ENCODE data around the gene CPNE8. TPM values are rescaled to one million over a fixed set of nuclear protein-coding genes. Genes with fewer than 3 reads are reported as not detected.

Gene CPNE8
- total and polyA plus RNA-seq, 9 donors: 4.6 to 16.1 (median 9.5) TPM

DNA sequence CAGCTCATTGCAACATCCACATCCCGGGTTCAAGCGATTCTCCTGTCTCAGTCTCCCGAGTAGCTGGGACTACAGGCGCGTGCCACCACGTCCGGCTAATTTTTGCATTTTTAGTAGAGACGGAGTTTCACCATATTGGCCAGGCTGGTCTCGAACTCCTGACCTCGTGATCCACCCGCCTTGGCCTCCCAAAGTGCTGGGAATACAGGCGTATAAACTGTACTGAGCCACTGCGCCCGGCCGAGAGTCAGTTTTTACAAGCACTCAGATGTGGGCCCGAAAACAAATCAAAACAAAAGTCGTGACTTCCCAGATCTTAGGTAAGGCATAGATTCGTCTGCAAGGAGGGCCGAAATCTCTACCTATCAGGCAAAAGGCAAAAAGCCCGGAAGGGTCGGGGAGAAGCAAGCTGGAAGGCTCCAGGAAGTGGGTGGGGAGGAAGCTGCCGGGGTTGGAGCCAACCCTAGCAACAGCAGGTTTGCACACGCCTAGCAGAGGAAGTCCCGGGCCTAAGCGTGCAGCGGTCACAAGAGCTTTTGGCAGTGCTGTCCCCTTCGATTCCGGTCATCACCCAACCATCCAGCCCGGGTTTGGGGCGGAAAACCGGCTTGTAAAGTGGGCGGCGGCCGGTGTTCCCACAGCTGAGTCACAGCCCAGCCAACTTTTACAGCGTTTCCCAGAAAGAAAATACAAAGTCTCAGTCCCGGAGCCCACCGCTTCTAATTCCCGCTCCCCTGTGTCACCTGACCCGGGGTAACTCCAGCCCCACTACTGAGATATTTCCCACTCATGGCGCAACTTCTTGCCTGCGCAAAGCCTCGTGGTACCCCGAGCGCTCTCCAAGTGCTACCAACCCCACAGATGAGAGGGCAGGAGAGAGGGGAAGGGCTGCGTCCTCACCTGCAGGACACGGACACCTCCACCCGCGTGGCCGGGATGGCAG lies 583 bp downstream of the CPNE8 start:
- TF ChIP-seq POLR2A (IDR thresholded peaks at IDR 0.05) (no peak), EP300 (IDR thresholded peaks at IDR 0.05) (no peak)
- TF ChIP-seq, protein P1, sequence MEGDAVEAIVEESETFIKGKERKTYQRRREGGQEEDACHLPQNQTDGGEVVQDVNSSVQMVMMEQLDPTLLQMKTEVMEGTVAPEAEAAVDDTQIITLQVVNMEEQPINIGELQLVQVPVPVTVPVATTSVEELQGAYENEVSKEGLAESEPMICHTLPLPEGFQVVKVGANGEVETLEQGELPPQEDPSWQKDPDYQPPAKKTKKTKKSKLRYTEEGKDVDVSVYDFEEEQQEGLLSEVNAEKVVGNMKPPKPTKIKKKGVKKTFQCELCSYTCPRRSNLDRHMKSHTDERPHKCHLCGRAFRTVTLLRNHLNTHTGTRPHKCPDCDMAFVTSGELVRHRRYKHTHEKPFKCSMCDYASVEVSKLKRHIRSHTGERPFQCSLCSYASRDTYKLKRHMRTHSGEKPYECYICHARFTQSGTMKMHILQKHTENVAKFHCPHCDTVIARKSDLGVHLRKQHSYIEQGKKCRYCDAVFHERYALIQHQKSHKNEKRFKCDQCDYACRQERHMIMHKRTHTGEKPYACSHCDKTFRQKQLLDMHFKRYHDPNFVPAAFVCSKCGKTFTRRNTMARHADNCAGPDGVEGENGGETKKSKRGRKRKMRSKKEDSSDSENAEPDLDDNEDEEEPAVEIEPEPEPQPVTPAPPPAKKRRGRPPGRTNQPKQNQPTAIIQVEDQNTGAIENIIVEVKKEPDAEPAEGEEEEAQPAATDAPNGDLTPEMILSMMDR (IDR thresholded peaks at IDR 0.05): no peak
- Histone ChIP-seq H3K4me1 (ENCODE audit: insufficient read depth) (no peaks in the 10 kb centered on the region), H3K9me3 (no peaks in the 10 kb centered on the region), H3K4me3 (peak overlapping the region; percentile 56), H3K27me3 (no peaks in the 10 kb centered on the region), H3K36me3 (no peaks in the 10 kb centered on the region), H3K27ac (peak overlapping the region; percentile 82 to 91)
- intact Hi-C loops (cut with DNase I): no loop called here
- WGBS, 3 donors: 19 to 24% (median 21%) methylated on average over 49 of the region's 49 CpGs
- DNase-seq: peak; percentile 68 to 81 (median 72)

DNA sequence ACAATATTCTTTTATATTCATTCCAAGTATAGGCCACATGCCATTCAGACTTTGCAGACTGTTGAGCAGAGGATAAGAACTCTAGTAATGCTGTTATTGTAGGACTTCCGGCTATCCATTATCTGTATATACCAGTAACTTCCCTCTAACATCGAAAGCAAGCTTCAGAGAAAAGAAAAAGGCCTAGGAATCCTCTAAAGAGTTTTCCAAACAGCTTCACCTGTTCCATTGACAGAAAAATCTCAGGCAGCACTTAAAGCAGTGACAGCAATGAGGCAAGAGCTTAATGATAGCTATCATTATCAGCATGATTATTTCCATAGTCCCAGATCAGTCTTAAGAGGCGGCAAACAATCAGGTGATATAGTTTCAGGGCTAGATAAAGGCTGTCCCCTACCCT lies 1.8 kb downstream of the CPNE8 start:
- TF ChIP-seq, protein P1 (IDR thresholded peaks at IDR 0.05): no peak
- no peak for TF ChIP-seq EP300 (IDR thresholded peaks at IDR 0.05)
- TF ChIP-seq POLR2A (IDR thresholded peaks at IDR 0.05): no peak
- Histone ChIP-seq H3K9me3 (no peaks in the 10 kb centered on the region), H3K4me1 (ENCODE audit: insufficient read depth) (no peaks in the 10 kb centered on the region), H3K4me3 (no peak overlapping the region), H3K27me3 (no peaks in the 10 kb centered on the region), H3K27ac (no peak overlapping the region), H3K36me3 (no peaks in the 10 kb centered on the region)
- no peak for DNase-seq
- intact Hi-C loops (cut with DNase I): no loop called here
- WGBS, 3 donors: 62 to 63% (median 62%) methylated on average over 3 of the region's 3 CpGs

DNA sequence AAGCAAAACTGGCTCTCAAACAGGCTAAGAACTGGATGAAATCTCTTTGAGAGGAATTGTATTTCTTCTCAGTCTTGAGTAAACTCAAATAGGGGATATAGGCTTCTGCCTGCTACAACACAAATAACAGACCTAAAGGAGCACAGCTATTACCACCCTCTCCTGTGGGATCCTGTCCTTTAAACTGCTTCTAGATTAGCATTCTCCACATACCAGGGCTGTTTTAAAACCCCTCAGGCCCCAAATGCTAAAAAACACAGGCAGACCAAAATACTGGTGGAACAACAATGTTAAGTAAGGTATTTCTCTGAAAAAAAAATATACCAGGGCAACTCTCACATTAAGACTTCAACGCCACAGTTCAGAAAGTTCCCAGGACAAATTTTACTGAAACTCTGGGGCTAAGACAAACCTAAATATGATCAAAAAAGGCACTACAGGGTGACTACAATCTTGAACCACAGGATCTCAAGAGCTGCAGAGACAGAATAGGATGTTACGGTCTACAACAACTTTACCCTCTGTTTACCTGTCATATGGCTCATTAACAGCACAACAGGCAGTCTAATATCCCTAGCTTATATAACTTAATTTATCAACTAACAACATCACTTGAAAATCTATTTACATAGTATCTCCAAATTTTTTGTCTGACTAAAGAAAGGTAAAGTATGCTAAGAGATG lies 7.2 kb downstream of the CPNE8 start:
- H3K9me3 ChIP-seq: no peaks in the 10 kb centered on the region
- intact Hi-C loops (cut with DNase I): no loop called here
- no peaks in the 10 kb centered on the region for H3K27me3 ChIP-seq
- H3K4me1 ChIP-seq (ENCODE audit: insufficient read depth): no peaks in the 10 kb centered on the region
- no peak overlapping the region for H3K27ac ChIP-seq
- no peaks in the 10 kb centered on the region for H3K36me3 ChIP-seq
- no peak for DNase-seq
- WGBS, 3 donors: 76 to 87% (median 79%) methylated on average over 2 of the region's 2 CpGs
- no peak overlapping the region for H3K4me3 ChIP-seq
- TF ChIP-seq EP300 (IDR thresholded peaks at IDR 0.05): no peak
- no peak for TF ChIP-seq POLR2A (IDR thresholded peaks at IDR 0.05)
- TF ChIP-seq, protein P1 (IDR thresholded peaks at IDR 0.05): no peak

DNA sequence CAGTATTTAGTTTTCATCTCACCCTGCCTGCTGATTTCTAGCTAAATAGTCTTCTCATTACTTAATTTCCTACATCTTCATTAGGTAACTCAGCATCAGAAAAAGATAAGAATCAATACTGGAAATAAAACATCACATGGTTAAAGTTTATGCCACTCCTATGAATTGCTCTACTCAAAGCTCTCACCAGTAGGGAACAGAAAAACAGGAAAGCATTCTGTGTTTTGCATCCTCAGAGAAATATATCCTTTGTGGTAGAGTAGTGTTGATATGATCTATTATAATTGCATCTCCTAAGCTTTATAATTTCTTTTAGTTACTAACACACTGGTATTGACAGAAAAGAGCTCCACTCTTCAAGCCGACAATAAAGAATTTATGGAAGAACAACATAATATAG lies 9.9 kb downstream of the CPNE8 start:
- intact Hi-C loops (cut with DNase I): no loop called here
- no peak overlapping the region for H3K27ac ChIP-seq
- no peaks in the 10 kb centered on the region for H3K27me3 ChIP-seq
- no peak for TF ChIP-seq EP300 (IDR thresholded peaks at IDR 0.05)
- peaks cover 2% of the 10 kb centered on the region for H3K4me1 ChIP-seq (ENCODE audit: insufficient read depth)
- no peak for DNase-seq
- no peaks in the 10 kb centered on the region for H3K9me3 ChIP-seq
- WGBS, 3 donors: 95 to 98% (median 95%) methylated on average over 1 of the region's 1 CpG
- H3K4me3 ChIP-seq: no peak overlapping the region
- H3K36me3 ChIP-seq: no peaks in the 10 kb centered on the region

DNA sequence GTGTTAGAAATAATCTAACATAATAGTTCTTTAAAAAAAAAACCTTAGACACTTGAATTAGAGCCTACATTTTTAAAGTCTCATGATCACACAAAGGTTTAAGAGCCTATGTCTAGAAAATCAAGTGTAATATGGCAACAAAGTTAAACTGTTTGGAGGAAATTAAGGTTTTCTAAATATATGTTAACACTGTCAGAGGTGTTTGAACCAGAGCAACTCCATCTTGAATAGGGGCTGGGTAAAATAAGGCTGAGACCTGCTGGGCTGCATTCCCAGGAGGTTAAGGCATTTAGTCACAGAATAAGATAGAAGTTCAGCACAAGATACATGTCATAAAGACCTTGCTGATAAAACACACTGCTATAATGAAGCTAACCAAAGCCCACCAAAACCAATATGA lies 12.4 kb downstream of the CPNE8 start:
- no peaks in the 10 kb centered on the region for H3K36me3 ChIP-seq
- H3K27ac ChIP-seq: no peak overlapping the region
- no peaks in the 10 kb centered on the region for H3K27me3 ChIP-seq
- intact Hi-C loops (cut with DNase I): no loop called here
- no peak overlapping the region for H3K4me3 ChIP-seq
- no peak for DNase-seq
- H3K9me3 ChIP-seq: no peaks in the 10 kb centered on the region
- no peak for TF ChIP-seq POLR2A (IDR thresholded peaks at IDR 0.05)
- TF ChIP-seq, protein P1 (IDR thresholded peaks at IDR 0.05): no peak
- no peak for TF ChIP-seq EP300 (IDR thresholded peaks at IDR 0.05)
- H3K4me1 ChIP-seq (ENCODE audit: insufficient read depth): peaks cover 2% of the 10 kb centered on the region

All from ovary (tissue), 9 donors.